Parathyroid adenoma (tissue), 2 donors: ENCODE results near the gene C2CD3.

Experiments
- H2AFZ ChIP-seq: fragments of 300-600 bp; sonication (generic); one replicate; pipeline ENCODE4 v1.7.0; 2017; ENCODE audit warnings: antibody characterized with exemption, mild to moderate bottlenecking
- H3K27ac ChIP-seq: fragments of 300-600 bp; sonication (generic); one replicate; pipeline ENCODE4 v1.7.0; 2017
- H3K27me3 ChIP-seq: fragments of 300-600 bp; sonication (generic); one replicate; pipeline ENCODE4 v1.7.0; 2017; ENCODE audit warnings: low read length; ENCODE audit not compliant: control insufficient read depth, insufficient read depth
- H3K36me3 ChIP-seq: fragments of 300-600 bp; sonication (generic); one replicate; pipeline ENCODE4 v1.7.0; 2017; ENCODE audit warnings: low read length; ENCODE audit not compliant: control insufficient read depth, insufficient read depth
- H3K4me1 ChIP-seq: fragments of 300-600 bp; sonication (generic); one replicate; pipeline ENCODE4 v1.7.0; 2017; ENCODE audit warnings: control low read depth
- H3K4me2 ChIP-seq: fragments of 300-600 bp; sonication (generic); one replicate; pipeline ENCODE4 v1.7.0; 2017; ENCODE audit warnings: low read length
- H3K4me3 ChIP-seq: fragments of 300-600 bp; sonication (generic); one replicate; pipeline ENCODE4 v1.7.0; 2017; ENCODE audit warnings: low read depth, low read length
- H3K79me2 ChIP-seq: fragments of 300-600 bp; sonication (generic); one replicate; pipeline ENCODE4 v1.7.0; 2017; ENCODE audit warnings: control low read depth
- H3K9ac ChIP-seq: fragments of 300-600 bp; sonication (generic); one replicate; pipeline ENCODE4 v1.7.0; 2017; ENCODE audit warnings: mild to moderate bottlenecking
- H3K9me3 ChIP-seq: fragments of 300-600 bp; sonication (generic); one replicate; pipeline ENCODE4 v1.7.0; 2017; ENCODE audit warnings: low read length; ENCODE audit not compliant: control insufficient read depth
- TF ChIP-seq, protein P1 (sequence below): fragments of 300-600 bp; sonication (generic); IDR thresholded peaks from one replicate; pipeline ENCODE4 v1.7.0; 2017; ENCODE audit warnings: antibody characterized with exemption, mild to moderate bottlenecking
- donor health status: primary hyperparathyroidism.

Gene C2CD3

DNA sequence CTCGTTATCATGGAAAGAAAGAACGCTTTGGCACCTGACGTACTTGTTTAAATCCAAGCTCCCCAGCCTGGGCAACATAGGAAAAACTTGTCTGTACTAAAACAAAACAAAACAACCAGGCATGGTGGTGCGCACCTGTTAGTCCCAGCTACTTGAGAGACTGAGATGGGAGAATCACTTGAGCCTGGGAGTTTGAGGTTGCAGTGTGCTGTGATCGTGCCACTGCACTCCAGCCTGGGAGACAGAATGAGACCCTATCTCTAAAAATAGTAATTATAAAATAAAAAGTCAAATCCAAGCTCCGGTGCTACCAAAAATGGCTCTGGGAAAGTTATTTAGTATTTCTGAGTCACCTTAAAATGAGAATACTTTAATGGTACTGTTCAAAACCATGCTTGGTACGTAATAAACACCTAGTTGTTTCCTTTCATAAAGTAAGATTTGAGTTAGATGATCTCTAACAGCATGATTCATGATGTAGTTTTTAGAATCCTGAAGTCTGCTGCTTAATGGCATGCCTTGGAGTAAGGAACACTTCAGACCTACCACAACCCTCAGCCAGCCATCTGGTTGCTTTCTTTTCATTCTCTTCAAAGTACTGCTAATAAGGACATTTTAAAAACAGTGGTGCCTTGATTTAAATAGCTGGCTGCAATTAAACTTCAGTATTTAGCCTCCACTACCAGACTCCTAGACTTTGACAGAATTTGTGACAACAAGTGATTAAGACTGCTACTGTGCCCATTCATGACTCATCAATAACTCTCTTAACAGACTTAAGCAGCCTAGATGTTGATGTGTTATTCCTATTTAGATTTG is 8.6 kb upstream of the C2CD3 start:
- TF ChIP-seq, protein P1, sequence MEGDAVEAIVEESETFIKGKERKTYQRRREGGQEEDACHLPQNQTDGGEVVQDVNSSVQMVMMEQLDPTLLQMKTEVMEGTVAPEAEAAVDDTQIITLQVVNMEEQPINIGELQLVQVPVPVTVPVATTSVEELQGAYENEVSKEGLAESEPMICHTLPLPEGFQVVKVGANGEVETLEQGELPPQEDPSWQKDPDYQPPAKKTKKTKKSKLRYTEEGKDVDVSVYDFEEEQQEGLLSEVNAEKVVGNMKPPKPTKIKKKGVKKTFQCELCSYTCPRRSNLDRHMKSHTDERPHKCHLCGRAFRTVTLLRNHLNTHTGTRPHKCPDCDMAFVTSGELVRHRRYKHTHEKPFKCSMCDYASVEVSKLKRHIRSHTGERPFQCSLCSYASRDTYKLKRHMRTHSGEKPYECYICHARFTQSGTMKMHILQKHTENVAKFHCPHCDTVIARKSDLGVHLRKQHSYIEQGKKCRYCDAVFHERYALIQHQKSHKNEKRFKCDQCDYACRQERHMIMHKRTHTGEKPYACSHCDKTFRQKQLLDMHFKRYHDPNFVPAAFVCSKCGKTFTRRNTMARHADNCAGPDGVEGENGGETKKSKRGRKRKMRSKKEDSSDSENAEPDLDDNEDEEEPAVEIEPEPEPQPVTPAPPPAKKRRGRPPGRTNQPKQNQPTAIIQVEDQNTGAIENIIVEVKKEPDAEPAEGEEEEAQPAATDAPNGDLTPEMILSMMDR: no peak
- Histone ChIP-seq H3K27ac (no peak overlapping the region), H3K4me3 (no peak overlapping the region), H3K4me2 (no peak overlapping the region), H2AFZ (no peak overlapping the region), H3K27me3 (no peaks in the 10 kb centered on the region), H3K9ac (no peak overlapping the region), H3K9me3 (no peaks in the 10 kb centered on the region), H3K79me2 (peaks cover 6% of the 10 kb centered on the region), H3K36me3 (no peaks in the 10 kb centered on the region), H3K4me1 (no peaks in the 10 kb centered on the region)

DNA sequence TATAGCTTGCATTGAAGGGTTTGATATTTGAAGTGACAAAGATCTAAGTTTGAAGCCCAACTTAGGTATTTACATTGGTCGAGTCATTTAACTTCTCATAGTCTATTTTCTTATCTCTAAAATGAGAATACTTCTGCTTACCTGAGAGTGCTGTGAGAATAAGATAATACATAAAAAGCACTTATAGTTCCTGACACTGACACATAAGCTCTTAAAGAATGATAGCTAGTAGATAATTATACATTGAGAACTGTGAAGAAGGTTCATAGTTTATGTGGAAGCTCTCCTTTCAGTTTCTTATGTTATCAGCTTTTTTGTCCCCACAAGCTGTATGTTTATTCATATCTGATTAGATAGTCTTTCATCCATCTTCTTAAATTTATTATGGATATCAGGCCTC is 5.1 kb upstream of the C2CD3 start:
- H3K9ac ChIP-seq: no peak overlapping the region
- peaks cover 8% of the 10 kb centered on the region for H3K79me2 ChIP-seq
- H3K36me3 ChIP-seq: no peaks in the 10 kb centered on the region
- no peak overlapping the region for H2AFZ ChIP-seq
- no peak overlapping the region for H3K4me3 ChIP-seq
- H3K27ac ChIP-seq: no peak overlapping the region
- no peaks in the 10 kb centered on the region for H3K9me3 ChIP-seq
- no peaks in the 10 kb centered on the region for H3K4me1 ChIP-seq
- no peak overlapping the region for H3K4me2 ChIP-seq
- H3K27me3 ChIP-seq: no peaks in the 10 kb centered on the region
- TF ChIP-seq, protein P1: no peak

- peak overlapping the region; percentile 87 for H3K4me2 ChIP-seq
- peaks cover 6% of the 10 kb centered on the region for H3K79me2 ChIP-seq
- TF ChIP-seq, protein P1: no peak
- peak overlapping the region; percentile 88 for H3K4me3 ChIP-seq
- no peaks in the 10 kb centered on the region for H3K27me3 ChIP-seq
- H2AFZ ChIP-seq: peak overlapping the region; percentile 85
- H3K9me3 ChIP-seq: no peaks in the 10 kb centered on the region
- H3K9ac ChIP-seq: no peak overlapping the region
- peak overlapping the region; percentile 87 for H3K27ac ChIP-seq
- no peaks in the 10 kb centered on the region for H3K36me3 ChIP-seq
- peaks cover 3% of the 10 kb centered on the region for H3K4me1 ChIP-seq
Observed at GRCh38 chr11:74171997-74172396, 1.2 kb upstream of the C2CD3 start.

DNA sequence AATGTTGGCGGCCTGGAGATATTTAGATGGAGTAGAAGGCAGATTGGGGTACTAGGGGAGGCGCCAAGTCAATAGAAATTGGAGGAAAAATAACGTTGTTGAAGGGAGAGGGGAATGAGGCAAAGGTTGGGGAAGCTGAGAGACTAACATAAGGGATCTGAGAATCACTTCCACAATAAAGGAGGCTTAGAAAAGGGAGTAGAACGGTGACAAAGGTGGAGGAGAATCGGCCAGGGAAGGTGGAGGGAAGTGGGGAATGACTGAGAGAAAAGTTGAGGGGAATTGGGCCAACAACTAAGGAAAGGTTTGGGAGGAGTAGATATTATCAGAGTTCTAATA is 797 bp upstream of the C2CD3 start:
- no peaks in the 10 kb centered on the region for H3K9me3 ChIP-seq
- TF ChIP-seq, protein P1: no peak
- H3K27ac ChIP-seq: peak overlapping the region; percentile 87
- H3K4me1 ChIP-seq: peaks cover 3% of the 10 kb centered on the region
- H2AFZ ChIP-seq: peak overlapping the region; percentile 85
- peak overlapping the region; percentile 88 for H3K4me3 ChIP-seq
- no peaks in the 10 kb centered on the region for H3K27me3 ChIP-seq
- H3K9ac ChIP-seq: no peak overlapping the region
- H3K4me2 ChIP-seq: peak overlapping the region; percentile 87
- no peaks in the 10 kb centered on the region for H3K36me3 ChIP-seq
- peaks cover 6% of the 10 kb centered on the region for H3K79me2 ChIP-seq
